GM18951 (cell line): Measurements from ENCODE around the gene PLXNA4.

Experiments used
- POLR2A ChIP-seq: IDR thresholded peaks from 4 replicates; pipeline ENCODE4 v1.6.1; 2011; ENCODE audit warnings: mild to moderate bottlenecking; ENCODE audit not compliant: insufficient read length, insufficient read depth; ENCODE audit errors: extremely low read depth
- in situ Hi-C: fragments of 300-500 bp; cut with MboI; formaldehyde crosslinking; loops from one replicate; pipeline ENCODE4 v1.12.0; 2022; ENCODE audit warnings: low sequenced_read_pairs, mixed read lengths, inconsistent platforms; ENCODE audit not compliant: unreplicated experiment

PLXNA4 gene

DNA sequence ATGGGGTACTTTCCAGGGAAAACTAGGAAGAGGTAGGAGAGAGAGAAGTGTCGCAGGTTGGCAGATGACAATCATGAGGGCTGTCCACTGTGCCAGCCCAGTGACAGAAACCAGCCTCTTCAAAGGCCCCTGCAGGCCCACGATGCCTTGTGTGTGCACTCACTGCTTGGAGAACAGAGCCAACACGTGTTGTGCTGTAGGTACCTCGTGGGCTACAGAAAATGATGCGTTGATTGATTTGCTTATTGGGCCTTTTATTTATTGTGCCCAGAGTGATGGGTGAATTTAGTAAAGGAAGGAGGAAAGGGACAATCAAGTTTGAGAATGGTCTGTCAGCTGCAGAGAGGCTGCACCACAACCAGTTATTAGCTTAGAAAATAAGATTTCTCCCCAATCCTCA is 215.1 kb downstream of the PLXNA4 start:
- in situ Hi-C loops: no loop called here
- no peak for TF ChIP-seq POLR2A

DNA sequence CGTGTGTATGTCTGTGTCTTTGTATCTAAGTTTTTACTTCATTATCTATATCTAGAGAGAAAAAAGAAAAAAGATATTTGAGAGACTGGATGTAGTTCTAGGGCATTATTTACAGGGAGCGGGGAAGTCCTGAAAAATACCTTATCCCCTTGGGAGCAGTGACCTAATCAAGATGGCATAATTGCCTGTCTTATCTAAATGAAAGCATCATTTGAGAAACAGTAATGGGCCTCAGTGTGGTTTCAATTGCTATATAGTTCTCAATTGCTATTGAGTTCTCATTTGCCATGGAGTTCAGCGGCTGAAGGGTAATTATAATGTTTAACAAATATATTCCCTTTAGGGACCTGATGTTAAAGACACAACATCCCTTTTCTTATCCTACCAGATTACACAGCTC is 216.5 kb downstream of the PLXNA4 start:
- no peak for TF ChIP-seq POLR2A
- in situ Hi-C loops: no loop called here

GRCh38 chr7:132355048-132355447 is 221.2 kb downstream of the PLXNA4 start:
- no peak for TF ChIP-seq POLR2A
- in situ Hi-C loops: no loop called here

- in situ Hi-C loops: no loop called here
- TF ChIP-seq POLR2A: no peak
Observed at GRCh38 chr7:132354527-132354926, 221.7 kb downstream of the PLXNA4 start.

GRCh38 chr7:132353936-132354335 is 222.3 kb downstream of the PLXNA4 start:
- TF ChIP-seq POLR2A: no peak
- in situ Hi-C loops: no loop called here

DNA sequence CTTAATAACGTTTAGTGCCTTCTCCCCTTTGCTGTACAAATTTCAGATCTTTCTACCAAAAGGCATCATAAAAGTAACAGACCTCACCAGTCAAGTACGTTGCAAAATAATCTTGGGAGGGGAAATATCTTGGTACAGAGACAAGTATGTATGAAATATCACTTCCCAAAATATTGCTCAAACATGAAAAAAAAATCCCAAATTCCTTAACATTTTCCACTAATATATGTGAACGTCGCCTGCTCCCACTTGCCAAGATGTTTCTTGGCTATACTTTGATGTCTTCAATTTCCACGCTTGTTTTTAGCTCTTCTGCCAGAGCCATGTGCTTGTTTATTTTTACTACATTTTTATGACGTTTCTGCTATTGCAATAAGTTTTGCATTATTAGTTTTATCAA is 223.5 kb downstream of the PLXNA4 start:
- no peak for TF ChIP-seq POLR2A
- in situ Hi-C loops: no loop called here

- TF ChIP-seq POLR2A: no peak
- in situ Hi-C loops: no loop called here
Observed at GRCh38 chr7:132351954-132352499, 224.2 kb downstream of the PLXNA4 start.

- TF ChIP-seq POLR2A: no peak
- in situ Hi-C loops: no loop called here
Observed at GRCh38 chr7:132350741-132351140, 225.5 kb downstream of the PLXNA4 start.

DNA sequence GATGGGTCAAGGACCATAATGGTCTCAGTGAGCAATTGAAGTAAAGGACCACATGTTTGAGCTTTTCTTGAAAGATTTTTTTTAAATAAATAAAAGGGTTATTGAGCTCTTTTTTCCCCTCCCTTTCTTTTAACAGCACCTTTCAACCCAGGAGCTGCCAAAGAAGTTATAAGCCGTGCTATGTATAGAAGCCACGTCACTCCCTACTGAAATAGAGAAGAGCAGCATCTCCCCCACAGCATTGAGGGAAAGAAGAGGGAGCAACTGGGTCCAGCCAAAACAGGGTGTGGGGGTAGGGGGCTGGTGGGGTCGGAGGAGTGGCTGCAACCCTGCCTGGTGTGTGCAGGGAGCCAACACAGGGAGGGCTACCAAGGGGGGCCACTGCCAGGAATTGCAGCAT is 227.2 kb downstream of the PLXNA4 start:
- TF ChIP-seq POLR2A: no peak
- in situ Hi-C loops: no loop called here

- TF ChIP-seq POLR2A: no peak
- in situ Hi-C loops: no loop called here
Observed at GRCh38 chr7:132348341-132348740, 227.9 kb downstream of the PLXNA4 start.

- TF ChIP-seq POLR2A: no peak
- in situ Hi-C loops: no loop called here
Observed at GRCh38 chr7:132347858-132348257, 228.4 kb downstream of the PLXNA4 start.

- no peak for TF ChIP-seq POLR2A
- in situ Hi-C loops: no loop called here
Observed at GRCh38 chr7:132347123-132347522, 229.1 kb downstream of the PLXNA4 start.

DNA sequence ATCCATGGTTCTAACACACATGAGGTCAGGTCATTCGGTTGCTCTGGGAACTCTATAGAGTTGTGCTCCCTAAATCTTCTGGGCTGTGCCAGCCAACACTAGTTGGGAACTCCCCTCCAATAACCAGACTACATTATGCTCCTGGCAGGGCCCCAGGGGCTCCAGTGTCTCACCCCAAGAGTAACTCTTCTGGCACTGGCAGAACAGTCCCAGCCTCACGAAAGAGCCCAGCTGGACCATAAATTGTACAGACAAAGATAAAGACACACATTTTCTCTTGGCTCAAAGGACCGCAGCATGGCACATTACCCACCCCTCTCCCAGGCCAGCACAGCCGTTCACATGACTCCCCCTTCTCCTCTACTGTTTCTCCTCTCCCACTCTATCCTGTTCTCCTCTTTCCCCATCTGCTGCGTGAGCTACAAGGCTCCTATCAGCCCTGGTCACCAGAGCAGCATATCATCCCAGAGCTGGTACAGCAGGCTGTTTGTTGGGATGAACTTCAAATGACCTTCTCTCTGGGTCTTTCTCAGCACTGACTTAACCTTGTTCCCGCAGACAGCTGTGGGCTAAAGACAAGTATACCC is 230.6 kb downstream of the PLXNA4 start:
- no peak for TF ChIP-seq POLR2A
- in situ Hi-C loops: no loop called here

- no peak for TF ChIP-seq POLR2A
- in situ Hi-C loops: no loop called here
Observed at GRCh38 chr7:132345030-132345429, 231.2 kb downstream of the PLXNA4 start.

- TF ChIP-seq POLR2A: no peak
- in situ Hi-C loops: no loop called here
Observed at GRCh38 chr7:132343199-132343598, 233.1 kb downstream of the PLXNA4 start.
